Psoas muscle (tissue), 8 donors: ENCODE results near the gene VPS13D. TPM values are rescaled to one million over a fixed set of nuclear protein-coding genes. Genes with fewer than 3 reads are reported as not detected.

Experiments used
- ATAC-seq, 4 donors: fragments of 200-7000 bp; cut with Tn5 transposase; one replicate each; pipeline ENCODE4 v1.9.1; 2020; ENCODE audit warnings: moderate library complexity in 3 of 4, mild to moderate bottlenecking in 2 of 4
- DNase-seq, 2 donors: peaks; one replicate each; pipeline ENCODE4 v3.0.0-alpha.2; 2020
- H3K27ac ChIP-seq: fragments of 200-600 bp; one replicate; pipeline ENCODE4 v1.8.0; 2022
- H3K27me3 ChIP-seq, 3 donors: fragments of 200-600 bp in 1 of 3; one replicate each; pipeline versions ENCODE4 v1.6.1 to v1.8.0; 2013 to 2022; ENCODE audit warnings: low read length in 2 of 3, mild to moderate bottlenecking in 2 of 3, moderate library complexity in 1 of 3; ENCODE audit not compliant: insufficient read depth in 3 of 3
- H3K36me3 ChIP-seq, 2 donors: fragments of 200-600 bp in 1 of 2; one replicate each; pipeline versions ENCODE4 v1.6.1 to v1.8.0; 2013 to 2022; ENCODE audit warnings: low read depth in 1 of 2, mild to moderate bottlenecking in 1 of 2, moderate library complexity in 1 of 2; ENCODE audit not compliant: insufficient read depth in 1 of 2
- H3K4me1 ChIP-seq: fragments of 200-600 bp; one replicate; pipeline ENCODE4 v1.8.0; 2022
- H3K4me3 ChIP-seq: fragments of 200-600 bp; one replicate; pipeline ENCODE4 v1.8.0; 2022; ENCODE audit warnings: mild to moderate bottlenecking
- H3K9me3 ChIP-seq: fragments of 200-600 bp; one replicate; pipeline ENCODE4 v1.8.0; 2022
- WGBS, 3 donors: extraction: QIAGEN DNeasy Blood & Tissue Kit; methylation state at CpG; one replicate each; pipeline versions ENCODE4 v1.1.6 to v1.1.7; 2013; 5-methylcytosine and 5-hydroxymethylcytosine counted together
- intact Hi-C, 2 donors: fragments of 100-400 bp; cut with DNase I; formaldehyde crosslinking; loops; one replicate each; pipeline versions ENCODE4 v1.11.0 to v1.14.2; 2022
- polyA plus RNA-seq, 3 donors: library from polyadenylated mRNA; stranded (reverse); fragments of 200-250 nt; gene quantifications; one replicate each; pipeline ENCODE4 v1.2.3, GENCODE V29; 2013
- total RNA-seq, 4 donors: library from RNA; stranded (reverse); fragmentation: NEBNext Ultra II Directional in 2 of 4; extraction: Animal tissue kit (Norgen Biotek cat#: 25700) in 2 of 4; gene quantifications; one replicate each; pipeline versions ENCODE4 v1.2.1 to v1.2.4, GENCODE V29; 2021 to 2023
- TF ChIP-seq, protein P1 (sequence below): fragments of 200-600 bp; IDR thresholded peaks from one replicate; pipeline ENCODE4 v1.8.0; 2022; ENCODE audit warnings: antibody characterized with exemption
- donor health status: healthy with polysubstance abuse.
- donor health status: DM: no; HTN: no; CAD: no; lungs with moderate emphysema.
- donor health status: Bipolar disorder and iron deficiency.
- donor health status: healthy.
- donor health status: DM: yes; HTN: yes; CAD: no.
- donor health status: DM: no; HTN: no; CAD: no.
- donor health status: DM: no; HTN: no; CAD: no.
- donor health status: DM: yes; HTN: yes; CAD: no.

Gene VPS13D
- total and polyA plus RNA-seq, 7 donors: 19.9 to 69.1 (median 45.3) TPM

GRCh38 chr1:12460911-12461621, 231.2 kb downstream of the VPS13D start:
- peaks cover 0 to 9% of the 10 kb centered on the region in 2 donors for H3K36me3 ChIP-seq
- DNase-seq: peak in 1 of 2 donors; percentile 48
- H3K27ac ChIP-seq: peak overlapping the region; percentile 63
- 14 to 19% (median 18%) methylated on average over 6 of the region's 6 CpGs for WGBS, 3 donors
- ATAC-seq: peak in 2 of 4 donors; percentile 25 to 40
- no peaks in the 10 kb centered on the region for H3K27me3 ChIP-seq
- H3K4me3 ChIP-seq: no peak overlapping the region
- TF ChIP-seq, protein P1, sequence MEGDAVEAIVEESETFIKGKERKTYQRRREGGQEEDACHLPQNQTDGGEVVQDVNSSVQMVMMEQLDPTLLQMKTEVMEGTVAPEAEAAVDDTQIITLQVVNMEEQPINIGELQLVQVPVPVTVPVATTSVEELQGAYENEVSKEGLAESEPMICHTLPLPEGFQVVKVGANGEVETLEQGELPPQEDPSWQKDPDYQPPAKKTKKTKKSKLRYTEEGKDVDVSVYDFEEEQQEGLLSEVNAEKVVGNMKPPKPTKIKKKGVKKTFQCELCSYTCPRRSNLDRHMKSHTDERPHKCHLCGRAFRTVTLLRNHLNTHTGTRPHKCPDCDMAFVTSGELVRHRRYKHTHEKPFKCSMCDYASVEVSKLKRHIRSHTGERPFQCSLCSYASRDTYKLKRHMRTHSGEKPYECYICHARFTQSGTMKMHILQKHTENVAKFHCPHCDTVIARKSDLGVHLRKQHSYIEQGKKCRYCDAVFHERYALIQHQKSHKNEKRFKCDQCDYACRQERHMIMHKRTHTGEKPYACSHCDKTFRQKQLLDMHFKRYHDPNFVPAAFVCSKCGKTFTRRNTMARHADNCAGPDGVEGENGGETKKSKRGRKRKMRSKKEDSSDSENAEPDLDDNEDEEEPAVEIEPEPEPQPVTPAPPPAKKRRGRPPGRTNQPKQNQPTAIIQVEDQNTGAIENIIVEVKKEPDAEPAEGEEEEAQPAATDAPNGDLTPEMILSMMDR: no peak
- no peaks in the 10 kb centered on the region for H3K9me3 ChIP-seq
- intact Hi-C loops: loop anchor here in 1 of 2 donors (5.0 kb wide), 1 partner anchor 34 kb away; no protein-coding TSS in a partner anchor
- peaks cover 58% of the 10 kb centered on the region for H3K4me1 ChIP-seq

DNA sequence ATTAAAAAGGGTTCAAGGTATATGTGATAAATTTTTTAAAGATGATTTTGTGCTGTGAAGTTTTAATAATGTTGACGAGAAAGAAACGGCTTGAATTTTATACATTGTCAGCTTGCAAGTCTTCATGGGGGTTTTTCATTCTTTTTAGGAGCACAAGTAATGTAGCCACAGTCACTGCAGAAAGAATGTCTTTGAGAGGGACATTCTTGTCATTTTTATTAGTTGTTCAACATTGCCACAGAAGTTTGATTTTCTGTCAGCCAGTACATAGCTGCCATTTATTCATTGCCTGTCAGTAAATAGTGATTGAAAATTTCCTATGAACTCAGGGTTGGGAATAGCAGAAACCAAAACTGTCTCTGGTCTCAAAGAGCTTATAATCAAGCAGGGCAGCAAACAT, 231.9 kb downstream of the VPS13D start:
- peaks cover 0 to 5% of the 10 kb centered on the region in 2 donors for H3K36me3 ChIP-seq
- no peak for ATAC-seq
- WGBS, 3 donors: 85 to 87% (median 85%) methylated on average over 2 of the region's 2 CpGs
- intact Hi-C loops: loop anchor here in 1 of 2 donors (5.0 kb wide), 1 partner anchor 34 kb away; no protein-coding TSS in a partner anchor
- no peaks in the 10 kb centered on the region for H3K9me3 ChIP-seq
- no peak for DNase-seq
- peaks cover 58% of the 10 kb centered on the region for H3K4me1 ChIP-seq
- peak overlapping the region; percentile 63 for H3K27ac ChIP-seq
- TF ChIP-seq, protein P1: no peak
- H3K4me3 ChIP-seq: no peak overlapping the region
- no peaks in the 10 kb centered on the region for H3K27me3 ChIP-seq

DNA sequence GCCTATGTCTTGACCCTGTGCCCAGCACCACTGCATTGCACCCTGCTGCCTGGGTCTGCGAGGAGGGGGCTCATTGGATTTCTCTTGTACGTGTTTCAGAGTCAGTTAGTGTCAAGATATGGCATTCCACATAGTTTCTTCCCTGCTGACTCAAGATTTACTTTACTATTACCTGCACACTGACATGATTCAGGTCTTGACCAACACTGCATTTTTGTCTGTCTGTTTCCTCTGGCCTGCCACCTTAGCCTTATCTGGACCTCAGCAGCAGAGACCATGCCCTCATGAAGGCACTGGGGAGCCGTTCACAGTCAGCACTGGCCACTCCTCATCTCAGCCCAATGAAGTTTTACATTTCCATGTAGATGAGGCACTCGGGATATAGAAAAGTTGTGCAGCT, 232.8 kb downstream of the VPS13D start:
- intact Hi-C loops: loop anchor here in 1 of 2 donors (5.0 kb wide), 1 partner anchor 35 kb away; no protein-coding TSS in a partner anchor
- no peaks in the 10 kb centered on the region for H3K27me3 ChIP-seq
- no peaks in the 10 kb centered on the region for H3K9me3 ChIP-seq
- 85 to 89% (median 88%) methylated on average over 4 of the region's 4 CpGs for WGBS, 3 donors
- DNase-seq: no peak
- no peak overlapping the region for H3K4me3 ChIP-seq
- no peak for ATAC-seq
- no peaks in the 10 kb centered on the region for H3K36me3 ChIP-seq
- peaks cover 58% of the 10 kb centered on the region for H3K4me1 ChIP-seq
- no peak overlapping the region for H3K27ac ChIP-seq
- TF ChIP-seq, protein P1: no peak

- no peaks in the 10 kb centered on the region for H3K27me3 ChIP-seq
- intact Hi-C loops: loop anchor here in 1 of 2 donors (5.0 kb wide), 1 partner anchor 37 kb away; no protein-coding TSS in a partner anchor
- H3K9me3 ChIP-seq: no peaks in the 10 kb centered on the region
- ATAC-seq (peak; percentile 65 to 84 (median 74)), DNase-seq (peak in 1 of 2 donors; percentile 58)
- peak overlapping the region; percentile 74 for H3K27ac ChIP-seq
- no peak overlapping the region for H3K4me3 ChIP-seq
- TF ChIP-seq, protein P1: no peak
- H3K36me3 ChIP-seq: no peaks in the 10 kb centered on the region
- H3K4me1 ChIP-seq: peaks cover 58% of the 10 kb centered on the region
- 17 to 27% (median 26%) methylated on average over 3 of the region's 3 CpGs for WGBS, 3 donors
These were observed 234.2 kb downstream of the VPS13D start for GRCh38 chr1:12464045-12464461.
